DND-41 (cell line): ENCODE measurements around the gene MYOD1.

Experiments
- EZH2 ChIP-seq: IDR thresholded peaks from 3 replicates; pipeline ENCODE4 v1.6.1; 2012; ENCODE audit warnings: borderline replicate concordance, low read depth, mild to moderate bottlenecking, moderate library complexity, low read length, inconsistent platforms; ENCODE audit not compliant: severe bottlenecking
- TF ChIP-seq, protein P1 (sequence below): IDR thresholded peaks from 2 replicates; pipeline ENCODE4 v1.5.1; 2012; ENCODE audit warnings: borderline replicate concordance, low read length, moderate library complexity, mild to moderate bottlenecking; ENCODE audit not compliant: poor library complexity, severe bottlenecking; ENCODE audit errors: extremely low read depth

- TF ChIP-seq, protein P1, sequence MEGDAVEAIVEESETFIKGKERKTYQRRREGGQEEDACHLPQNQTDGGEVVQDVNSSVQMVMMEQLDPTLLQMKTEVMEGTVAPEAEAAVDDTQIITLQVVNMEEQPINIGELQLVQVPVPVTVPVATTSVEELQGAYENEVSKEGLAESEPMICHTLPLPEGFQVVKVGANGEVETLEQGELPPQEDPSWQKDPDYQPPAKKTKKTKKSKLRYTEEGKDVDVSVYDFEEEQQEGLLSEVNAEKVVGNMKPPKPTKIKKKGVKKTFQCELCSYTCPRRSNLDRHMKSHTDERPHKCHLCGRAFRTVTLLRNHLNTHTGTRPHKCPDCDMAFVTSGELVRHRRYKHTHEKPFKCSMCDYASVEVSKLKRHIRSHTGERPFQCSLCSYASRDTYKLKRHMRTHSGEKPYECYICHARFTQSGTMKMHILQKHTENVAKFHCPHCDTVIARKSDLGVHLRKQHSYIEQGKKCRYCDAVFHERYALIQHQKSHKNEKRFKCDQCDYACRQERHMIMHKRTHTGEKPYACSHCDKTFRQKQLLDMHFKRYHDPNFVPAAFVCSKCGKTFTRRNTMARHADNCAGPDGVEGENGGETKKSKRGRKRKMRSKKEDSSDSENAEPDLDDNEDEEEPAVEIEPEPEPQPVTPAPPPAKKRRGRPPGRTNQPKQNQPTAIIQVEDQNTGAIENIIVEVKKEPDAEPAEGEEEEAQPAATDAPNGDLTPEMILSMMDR = no peak
- no peak for TF ChIP-seq EZH2
These were observed 2.0 kb downstream of the MYOD1 start for GRCh38 chr11:17721242-17721999.
